Calu3 (cell line): Measurements from ENCODE around the gene IL10RA. TPM values are rescaled to one million over a fixed set of nuclear protein-coding genes. Genes with fewer than 3 reads are reported as not detected.
A peak's percentile ranks its signal among the peaks of the same experiment; 100 is the strongest.

Experiments used
- BruUV-seq: library from RNA; stranded (reverse); fragments of 400-500 nt; replicated peaks from 2 replicates; lab custom pipeline; 2021; lab: Mats Ljungman, UMichigan
- CTCF ChIA-PET: fragments of 300-600 bp; sonication (Branson Sonifier 250); formaldehyde crosslinking; loops from one replicate; lab custom pipeline; 2022; ENCODE audit warnings: antibody characterized with exemption; lab: Charles Lee
- DNase-seq: peaks from one replicate; pipeline ENCODE4 v3.0.0; 2022
- H3K27ac Mint-ChIP-seq: one replicate; pipeline ENCODE4 v1.8.0; 2022; ENCODE audit warnings: mixed read lengths; ENCODE audit not compliant: unreplicated experiment
- H3K27me3 Mint-ChIP-seq: one replicate; pipeline ENCODE4 v1.8.0; 2022; ENCODE audit warnings: mixed read lengths; ENCODE audit not compliant: unreplicated experiment
- H3K36me3 Mint-ChIP-seq: one replicate; pipeline ENCODE4 v1.8.0; 2022; ENCODE audit warnings: mild to moderate bottlenecking, moderate library complexity, mixed read lengths; ENCODE audit not compliant: insufficient read depth, unreplicated experiment
- H3K4me1 Mint-ChIP-seq: one replicate; pipeline ENCODE4 v1.8.0; 2022; ENCODE audit warnings: mild to moderate bottlenecking, low read depth, mixed read lengths; ENCODE audit not compliant: unreplicated experiment
- H3K4me3 Mint-ChIP-seq: one replicate; pipeline ENCODE4 v1.8.0; 2022; ENCODE audit warnings: mild to moderate bottlenecking, low read depth, moderate library complexity, mixed read lengths; ENCODE audit not compliant: unreplicated experiment
- H3K9me3 Mint-ChIP-seq: one replicate; pipeline ENCODE4 v1.8.0; 2022; ENCODE audit warnings: low read depth, mixed read lengths; ENCODE audit not compliant: unreplicated experiment
- CTCF ChIP-seq: fragments of 200-600 bp; IDR thresholded peaks from one replicate; pipeline ENCODE4 v1.8.0; 2022; ENCODE audit warnings: antibody characterized with exemption; ENCODE audit not compliant: unreplicated experiment
- intact Hi-C: fragments of 100-400 bp; cut with micrococcal nuclease; formaldehyde crosslinking; loops from one replicate; pipeline ENCODE4 v1.10.0; 2022; ENCODE audit not compliant: unreplicated experiment
- total RNA-seq: library from RNA; stranded (reverse); gene quantifications from 2 replicates; pipeline ENCODE4 v1.2.3, GENCODE V29; 2022

IL10RA gene
- total RNA-seq, 1 experiment from 2014 or later: 0.05 TPM

DNA sequence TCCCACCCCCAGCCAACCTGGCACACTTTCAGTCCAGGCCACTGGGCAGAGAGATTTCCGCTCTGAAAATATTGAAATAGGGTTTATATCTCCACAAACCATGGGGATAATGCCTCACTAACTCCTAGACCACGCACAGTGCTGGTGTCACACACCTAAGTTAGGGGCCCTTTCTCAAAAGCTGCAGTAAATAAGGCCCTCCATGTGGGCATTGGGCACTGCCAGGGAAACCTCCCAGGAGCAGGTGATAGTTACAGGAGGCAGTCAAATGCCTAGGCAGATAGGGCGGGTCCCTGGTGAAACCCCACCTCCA is 3.1 kb upstream of the IL10RA start:
- intact Hi-C loops: no loop called here
- Mint-ChIP-seq H3K27ac (no peak overlapping the region), H3K36me3 (peaks cover 9% of the 10 kb centered on the region), H3K27me3 (peaks cover 68% of the 10 kb centered on the region), H3K4me3 (no peak overlapping the region), H3K9me3 (no peaks in the 10 kb centered on the region), H3K4me1 (peaks cover 12% of the 10 kb centered on the region)
- no peak for TF ChIP-seq CTCF
- CTCF ChIA-PET: interaction anchor here (1.3 kb wide), 1 partner anchor 13 kb away, joined by 3 read pairs; no protein-coding TSS in a partner anchor
- no peak for DNase-seq
- TSS peak; percentile 9 for BruUV-seq

DNA sequence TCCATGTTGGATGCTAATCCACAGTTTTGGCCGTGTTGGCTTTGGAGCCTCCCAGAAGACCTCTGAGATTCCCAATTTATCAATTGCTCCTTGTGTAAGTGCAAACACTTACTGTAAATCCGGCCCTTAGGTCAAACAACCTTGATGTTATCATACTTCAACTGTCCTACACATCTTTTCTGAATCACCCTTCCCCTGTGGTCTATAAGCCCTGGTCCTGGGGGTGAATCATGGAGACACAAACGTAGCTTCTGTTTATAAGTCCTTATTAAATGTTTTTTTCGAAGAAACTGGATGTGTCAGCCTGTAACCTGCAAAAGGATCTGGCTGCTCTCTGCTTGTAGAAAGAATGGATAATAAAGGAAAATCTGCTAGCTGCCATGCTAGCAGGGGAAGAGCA is 1.7 kb upstream of the IL10RA start:
- no peak for DNase-seq
- no TSS peak for BruUV-seq
- Mint-ChIP-seq H3K9me3 (no peaks in the 10 kb centered on the region), H3K27ac (no peak overlapping the region), H3K36me3 (peaks cover 9% of the 10 kb centered on the region), H3K4me3 (no peak overlapping the region), H3K27me3 (peaks cover 73% of the 10 kb centered on the region), H3K4me1 (peaks cover 12% of the 10 kb centered on the region)
- intact Hi-C loops: no loop called here
- CTCF ChIA-PET: no interaction called here
- TF ChIP-seq CTCF: no peak

DNA sequence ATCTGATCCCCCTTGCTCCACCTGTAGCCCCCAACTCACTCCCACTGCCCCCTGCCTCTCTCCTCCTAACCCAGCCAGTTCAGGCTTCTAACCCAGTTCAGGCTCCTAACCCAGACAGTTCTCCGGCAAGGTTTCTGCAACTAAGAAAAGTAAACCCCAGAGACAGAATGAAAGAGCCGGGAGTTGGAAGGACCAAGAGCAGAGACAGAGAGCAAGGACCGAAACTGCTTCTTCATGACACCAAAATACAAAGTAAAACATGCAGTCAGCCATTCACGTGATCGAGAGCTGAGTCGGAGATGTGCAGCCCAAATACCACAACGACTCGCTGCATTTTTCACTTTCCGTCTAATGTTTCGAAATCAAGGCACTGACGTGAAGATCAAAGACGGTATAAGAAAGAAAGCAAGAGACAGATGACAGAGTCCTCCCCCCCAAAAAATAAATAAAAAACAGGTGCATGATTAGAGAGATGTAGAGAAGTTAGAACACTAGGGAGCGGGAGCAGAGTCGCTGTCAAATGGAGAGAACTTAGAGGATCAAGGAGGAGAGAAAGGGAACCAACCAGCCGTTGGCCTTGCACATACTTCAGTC is 884 bp downstream of the IL10RA start:
- CTCF ChIA-PET: interaction anchor here (0.7 kb wide), 2 partner anchors 155 to 1777 kb away, joined by 4 to 6 read pairs; no protein-coding TSS in a partner anchor
- peaks cover 5% of the 10 kb centered on the region for H3K4me1 Mint-ChIP-seq
- TF ChIP-seq CTCF: no peak
- no TSS peak for BruUV-seq
- H3K27ac Mint-ChIP-seq: no peak overlapping the region
- intact Hi-C loops: no loop called here
- H3K9me3 Mint-ChIP-seq: no peaks in the 10 kb centered on the region
- peaks cover 51% of the 10 kb centered on the region for H3K27me3 Mint-ChIP-seq
- no peak for DNase-seq
- peak overlapping the region; percentile 81 for H3K4me3 Mint-ChIP-seq
- H3K36me3 Mint-ChIP-seq: peaks cover 9% of the 10 kb centered on the region

DNA sequence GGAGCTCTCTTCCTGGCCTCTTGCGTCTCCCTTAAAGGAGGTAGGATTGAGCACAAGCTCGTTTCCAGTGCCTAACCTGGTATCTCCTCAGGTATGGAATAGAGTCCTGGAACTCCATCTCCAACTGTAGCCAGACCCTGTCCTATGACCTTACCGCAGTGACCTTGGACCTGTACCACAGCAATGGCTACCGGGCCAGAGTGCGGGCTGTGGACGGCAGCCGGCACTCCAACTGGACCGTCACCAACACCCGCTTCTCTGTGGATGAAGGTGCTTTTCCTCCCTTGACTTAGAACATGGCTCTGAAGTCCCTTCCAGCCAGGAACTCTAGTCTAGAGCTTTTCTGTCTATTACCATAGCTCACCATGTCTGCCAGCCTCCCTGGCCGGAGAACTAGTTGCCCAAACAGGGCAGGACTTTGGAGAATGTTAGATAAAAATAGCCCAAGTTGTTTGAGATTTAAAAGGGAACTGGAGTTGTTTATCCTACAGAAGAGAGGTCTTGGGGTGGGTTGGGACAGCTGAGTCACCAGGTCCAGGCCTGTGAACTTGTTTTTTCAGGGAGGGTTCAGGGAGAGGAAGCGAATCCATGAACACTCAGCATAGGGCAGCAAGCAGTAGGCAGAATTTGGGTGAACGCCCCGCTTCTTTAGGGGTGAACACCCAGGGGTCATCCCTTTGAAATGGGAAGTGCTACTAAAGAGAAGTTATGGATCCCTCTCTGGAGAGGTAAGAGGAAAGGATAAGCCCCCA is 3.3 kb downstream of the IL10RA start:
- BruUV-seq: no TSS peak
- peaks cover 9% of the 10 kb centered on the region for H3K36me3 Mint-ChIP-seq
- no peak for DNase-seq
- no peak overlapping the region for H3K4me3 Mint-ChIP-seq
- no peaks in the 10 kb centered on the region for H3K9me3 Mint-ChIP-seq
- intact Hi-C loops: no loop called here
- peaks cover 5% of the 10 kb centered on the region for H3K4me1 Mint-ChIP-seq
- CTCF ChIA-PET: no interaction called here
- TF ChIP-seq CTCF: no peak
- no peak overlapping the region for H3K27ac Mint-ChIP-seq
- H3K27me3 Mint-ChIP-seq: peaks cover 38% of the 10 kb centered on the region
